K562 (cell line): ENCODE data around the gene IGSF21. TPM values are rescaled to one million over a fixed set of nuclear protein-coding genes. Genes with fewer than 3 reads are reported as not detected.

Experiments
- ATAC-seq: fragments of 200-7000 bp; cut with Tn5 transposase; 3 replicates; pipeline ENCODE4 v1.9.1; 2020; ENCODE audit warnings: moderate library complexity
- BruUV-seq: library from RNA; stranded (reverse); fragments of 400-500 nt; replicated peaks from 2 replicates; lab custom pipeline; 2021; lab: Mats Ljungman, UMichigan
- CTCF ChIA-PET: fragments of 300-600 bp; formaldehyde crosslinking; extraction: SDS; loops from one replicate; lab custom pipeline; 2021; ENCODE audit warnings: low intra/inter-chr PET ratio; lab: Yijun Ruan, JAX
- POLR2A ChIA-PET: fragments of 300-600, 350-650 bp; sonication (Branson Sonifier 250); formaldehyde crosslinking; extraction: SDS; loops from one replicate; lab custom pipeline; 2021; ENCODE audit warnings: antibody characterized with exemption, inconsistent platforms; lab: Yijun Ruan, JAX
- DNase-seq, 4 experiments: peaks; one replicate each; pipeline versions ENCODE4 v3.0.0 to v3.0.0-alpha.2; 2011 to 2018; ENCODE audit warnings: low spot score in 3 of 4, mixed read lengths in 3 of 4; ENCODE audit errors: extremely low read depth in 1 of 4
- FAIRE-seq: peaks from 2 replicates; lab custom pipeline; 2011; peaks lifted over from hg19 to GRCh38; lab: Jason Lieb, UNC
- H2AFZ ChIP-seq: 2 replicates; pipeline ENCODE4 v1.6.0; 2011; ENCODE audit warnings: low read depth, low read length, control low read depth, inconsistent platforms
- H3K27ac ChIP-seq: fragments of 200-600 bp; 3 replicates; pipeline ENCODE4 v1.8.0; 2011; ENCODE audit warnings: low read depth, mild to moderate bottlenecking, control low read depth, inconsistent platforms, low read length, moderate library complexity, mixed read lengths; ENCODE audit errors: extremely low read depth
- H3K27me3 ChIP-seq, 2 experiments: fragments of 300-600 bp in 1 of 2; 2 replicates in 1 of 2; 3 replicates in 1 of 2; pipeline versions ENCODE4 v1.6.0 to v1.8.0; 2011; ENCODE audit warnings: inconsistent platforms in 2 of 2, low read length in 2 of 2, mild to moderate bottlenecking in 1 of 2, mixed read lengths in 1 of 2, moderate library complexity in 1 of 2; ENCODE audit not compliant: control insufficient read depth in 2 of 2, insufficient read depth in 2 of 2
- H3K36me3 ChIP-seq: fragments of 300-600 bp; 3 replicates; pipeline ENCODE4 v1.8.0; 2011; ENCODE audit warnings: mild to moderate bottlenecking, low read length, inconsistent platforms; ENCODE audit not compliant: control insufficient read depth, insufficient read depth
- H3K4me1 ChIP-seq, 2 experiments: fragments of 200-600 bp in 1 of 2; replicated peaks in 1 of 2; 2 replicates in 1 of 2; 3 replicates in 1 of 2; pipeline versions ENCODE4 v1.5.1 to v1.8.0; 2011; ENCODE audit warnings: inconsistent platforms in 2 of 2, low read length in 2 of 2, mild to moderate bottlenecking in 1 of 2, mixed read lengths in 1 of 2, moderate library complexity in 1 of 2; ENCODE audit not compliant: control insufficient read depth in 2 of 2, insufficient read depth in 2 of 2
- H3K4me2 ChIP-seq: 2 replicates; pipeline ENCODE4 v1.6.1; 2011; ENCODE audit warnings: low read length, control low read depth, inconsistent platforms, mixed read lengths; ENCODE audit not compliant: insufficient read depth
- H3K4me3 ChIP-seq: fragments of 200-600 bp; sonication (generic), shearing (Covaris generic); 2 replicates; pipeline ENCODE4 v1.5.1; 2016; ENCODE audit warnings: control low read depth, inconsistent platforms
- H3K79me2 ChIP-seq: fragments of 200-600 bp; 3 replicates; pipeline ENCODE4 v1.8.0; 2011; ENCODE audit warnings: low read length, inconsistent platforms; ENCODE audit not compliant: control insufficient read depth, insufficient read depth
- H3K9ac ChIP-seq, 2 experiments: 2 replicates each; pipeline versions ENCODE4 v1.6.0 to v1.6.1; 2011; ENCODE audit warnings: low read depth in 2 of 2, low read length in 2 of 2, control low read depth in 1 of 2, inconsistent platforms in 1 of 2, mild to moderate bottlenecking in 1 of 2, mixed read lengths in 1 of 2; ENCODE audit not compliant: insufficient read depth in 1 of 2
- H3K9me1 ChIP-seq: one replicate; pipeline ENCODE4 v1.6.0; 2011; ENCODE audit warnings: inconsistent platforms, mild to moderate bottlenecking, low read length, moderate library complexity; ENCODE audit not compliant: control insufficient read depth, insufficient read depth
- H3K9me3 ChIP-seq: replicated peaks from 2 replicates; pipeline ENCODE4 v1.5.1; 2011; ENCODE audit warnings: low read depth, low read length, inconsistent platforms; ENCODE audit not compliant: control insufficient read depth, insufficient read depth
- H4K20me1 ChIP-seq: replicated peaks from 2 replicates; pipeline ENCODE4 v1.6.1; 2011; ENCODE audit warnings: low read length, inconsistent platforms, mixed read lengths; ENCODE audit not compliant: control insufficient read depth, insufficient read depth
- CTCF ChIP-seq, 3 experiments: IDR thresholded peaks in 2 of 3; conservative IDR thresholded peaks in 1 of 3; 2 replicates each; pipeline ENCODE4 v1.5.1; 2011 to 2012; ENCODE audit warnings: low read length in 3 of 3, mild to moderate bottlenecking in 3 of 3, control low read depth in 2 of 3, improper control_type of control experiment in 1 of 3, inconsistent platforms in 1 of 3, low read depth in 1 of 3, mixed read lengths in 1 of 3, moderate library complexity in 1 of 3; ENCODE audit not compliant: insufficient read depth in 2 of 3
- PPARD ChIP-seq: fragments of 250-450 bp; sonication (Bioruptor Pico); IDR thresholded peaks from 2 replicates; pipeline ENCODE4 v1.8.0; 2022; ENCODE audit warnings: inconsistent platforms, mild to moderate bottlenecking, moderate library complexity
- SMAD4 ChIP-seq: fragments of 250-450 bp; sonication (Bioruptor Pico); conservative IDR thresholded peaks from 2 replicates; pipeline ENCODE4 v1.8.0; 2021; ENCODE audit warnings: inconsistent platforms, mild to moderate bottlenecking, moderate library complexity
- WGBS: fragments of 100-300 bp; shearing (Covaris generic); methylation state at CpG from one replicate; pipeline ENCODE4 v1.1.6; 2016; ENCODE audit warnings: low coverage, mixed read lengths; ENCODE audit not compliant: insufficient coverage; ENCODE audit errors: missing lambda C conversion rate; 5-methylcytosine and 5-hydroxymethylcytosine counted together
- in situ Hi-C: fragments of 300-500 bp; cut with MboI; formaldehyde crosslinking; loops from 4 replicates; pipeline ENCODE4 v1.15.0; 2018; ENCODE audit warnings: inconsistent platforms, mixed read lengths
- intact Hi-C: fragments of 100-400 bp; cut with micrococcal nuclease; formaldehyde crosslinking; loops from 2 replicates; pipeline ENCODE4 v1.14.2; 2022
- polyA plus RNA-seq, 8 experiments: library from polyadenylated mRNA; depleted of rRNA in 4 of 8; stranded (reverse) in 5 of 8; unstranded in 3 of 8; fragments of >200 nt; fragmentation: Nextera tagmentation in 2 of 8; fragmentation: Illumina TruSeq in 1 of 8; extraction: Ambion mirVana in 2 of 8; extraction: Trizol in 1 of 8; gene quantifications; 2 replicates each; pipeline versions ENCODE4 v1.2.1 to v1.2.3, GENCODE V29; 2011 to 2014; ENCODE audit warnings: inconsistent platforms in 1 of 8, missing spikeins in 1 of 8
- total RNA-seq, 7 experiments: library from RNA; depleted of rRNA in 6 of 7; stranded (reverse); fragments of >200 nt in 6 of 7; fragmentation: Illumina TruSeq in 2 of 7; extraction: Trizol in 2 of 7; gene quantifications; 2 replicates each; pipeline versions ENCODE4 v1.2.1 to v1.2.3, GENCODE V29; 2011 to 2021; ENCODE audit warnings: low replicate concordance in 1 of 7

Gene IGSF21
- total and polyA plus RNA-seq, 9 of the 15 experiments (the other 6 are each of a cell fraction or from before 2014, with no cell fraction given) = not detected

GRCh38 chr1:18289597-18289996 lies 182.0 kb downstream of the IGSF21 start:
- Histone ChIP-seq H2AFZ (no peak overlapping the region), H3K27ac (no peak overlapping the region)
- FAIRE-seq (no peak), DNase-seq (no peak)
- TF ChIP-seq CTCF (IDR thresholded peaks at IDR 0.05 in 2 of 3, conservative IDR thresholded peaks at IDR 0.05 in 1 of 3; ENCODE audit: insufficient read depth in 2 of 3, low read depth in 1 of 3, low read length in 3 of 3) = 0 out of 6 replicates have a peak, but pooled peaks of 1 of the 3 experiments have one; percentile 22
- TF ChIP-seq PPARD (CRISPR knock-in tag) = no peak
- TF ChIP-seq SMAD4 = no peak
- TF ChIP-seq, all 486 proteins: peak for 1
- ChIA-PET CTCF (no interaction called here), POLR2A (no interaction called here)
- Histone ChIP-seq H3K9me1 (no peaks in the 10 kb centered on the region), H3K27me3 (peaks cover 40 to 73% of the 10 kb centered on the region in 2 experiments; a peak in 4 of 5 replicates), H3K4me1 (peaks cover 0 to 3% of the 10 kb centered on the region in 2 experiments; a peak in 1 of 5 replicates), H3K9me3 (no peaks in the 10 kb centered on the region), H3K36me3 (no peaks in the 10 kb centered on the region), H3K9ac (no peak overlapping the region), H3K4me3 (no peak overlapping the region), H3K79me2 (no peaks in the 10 kb centered on the region), H3K4me2 (no peak overlapping the region), H4K20me1 (peaks cover 28% of the 10 kb centered on the region; the same call in 1 of the 2 replicates)
- in situ Hi-C loops = no loop called here
- intact Hi-C loops = no loop called here
- ATAC-seq = no peak
- no TSS peak for BruUV-seq
- 0% methylated on average over 2 of the region's 2 CpGs for WGBS
